HG02943 (cell line): ENCODE measurements around the gene MLEC.
"Not testable (repeated sequence)": the region's sequence is repeated elsewhere in the genome, so short reads cannot be mapped to it uniquely, and the experiment has no call there.

Experiments used
- ATAC-seq: cut with Tn5 transposase; IDR thresholded peaks from one replicate; pipeline ENCODE4 v1.9.1; 2021; ENCODE audit warnings: mild to moderate bottlenecking, low read depth, moderate library complexity; ENCODE audit not compliant: unreplicated experiment

MLEC gene

DNA sequence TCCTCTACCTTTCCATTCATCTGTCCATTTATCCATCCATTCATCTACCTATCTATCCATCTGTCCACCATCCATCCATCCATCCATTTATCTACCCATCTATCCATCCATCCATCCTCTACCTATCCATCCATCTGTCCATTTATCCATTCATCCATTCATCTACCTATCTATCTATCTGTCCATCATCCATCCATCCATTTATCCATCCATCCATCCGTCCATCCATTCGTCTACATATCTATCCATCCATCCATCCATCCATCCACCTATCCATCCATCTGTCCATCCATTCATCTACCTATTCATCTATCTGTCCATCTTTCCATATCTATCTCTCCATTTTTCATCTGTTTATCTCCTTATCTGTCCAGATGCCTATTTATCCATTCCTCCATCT, 25.5 kb upstream of the MLEC start:
- no peak for ATAC-seq

DNA sequence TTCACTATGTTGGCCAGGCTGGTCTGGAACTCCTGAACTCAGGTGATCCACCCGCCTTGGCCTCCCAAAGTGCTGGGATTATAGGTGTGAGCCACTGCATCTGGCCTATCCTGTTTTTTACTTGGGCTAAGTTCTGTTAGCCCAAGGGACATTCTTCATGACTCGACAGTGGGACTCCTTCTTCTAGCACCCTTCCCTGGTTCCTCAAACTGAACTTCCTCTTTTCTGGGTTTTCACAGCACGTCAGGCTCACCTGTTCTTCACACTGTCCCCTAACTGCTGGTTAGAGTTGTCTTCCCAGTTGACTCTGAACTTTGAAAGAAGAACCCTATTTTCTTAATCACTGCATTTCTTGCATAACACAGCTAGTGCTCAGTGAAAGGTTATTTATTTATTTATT, 24.1 kb upstream of the MLEC start:
- no peak for ATAC-seq

DNA sequence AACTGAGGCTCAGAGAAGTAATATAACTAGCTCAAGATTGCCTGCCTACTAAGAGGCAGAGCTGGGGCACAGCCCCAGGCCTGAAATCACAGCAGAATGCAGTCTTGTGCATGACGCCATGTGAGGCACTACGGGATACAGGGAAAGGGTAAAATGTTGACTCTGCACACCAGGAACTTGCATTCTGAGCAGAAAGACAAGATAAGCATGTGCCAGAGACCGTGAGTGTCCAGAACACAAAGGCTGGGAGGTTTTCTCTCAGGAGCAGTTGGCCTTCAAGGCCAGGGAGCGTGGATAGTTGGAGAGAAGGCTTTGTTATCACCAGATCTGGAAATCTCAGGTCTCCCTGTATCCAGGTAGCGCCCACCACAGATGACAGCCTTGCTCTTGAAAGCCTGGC, 23.2 kb upstream of the MLEC start:
- ATAC-seq, result no peak

DNA sequence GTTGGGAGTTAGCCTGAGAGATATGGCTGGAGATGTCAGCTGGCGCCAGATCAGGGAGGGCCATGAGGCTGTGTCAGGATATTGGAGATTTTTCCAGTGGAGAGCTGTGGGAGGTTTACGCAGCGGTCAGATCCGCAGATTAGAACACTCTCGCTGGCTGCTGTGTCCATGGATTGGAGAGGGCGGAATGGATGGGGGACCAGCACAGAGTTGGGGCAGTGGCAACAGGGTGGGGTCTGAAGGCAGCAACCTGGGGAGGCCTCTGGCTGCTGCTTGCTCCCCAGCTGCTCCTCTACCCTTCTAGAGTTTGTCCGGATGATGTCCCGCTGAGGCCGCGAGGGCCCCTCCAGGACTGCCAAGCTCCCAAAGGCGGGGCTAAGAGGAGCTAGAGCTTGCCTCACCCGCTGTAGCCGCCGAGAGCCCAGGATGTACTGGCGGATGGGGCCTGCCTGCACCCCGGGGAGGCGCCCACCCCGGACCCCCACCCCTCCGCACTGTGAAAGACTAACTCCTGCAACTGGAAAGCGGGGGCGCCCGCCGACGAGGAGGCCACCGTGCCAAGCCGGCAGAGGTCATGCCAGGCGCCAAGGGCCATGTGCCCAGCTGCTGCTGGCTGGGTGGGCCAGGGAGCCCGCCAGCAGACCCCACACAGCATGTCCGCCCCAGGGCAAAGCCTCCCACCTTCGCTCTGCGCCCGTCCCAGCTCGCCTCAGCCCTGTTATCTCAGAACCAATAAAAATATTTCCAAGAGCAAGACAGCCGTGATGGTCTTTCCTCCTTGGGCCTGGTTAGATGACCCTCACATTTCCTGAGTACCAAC, 20.2 kb upstream of the MLEC start:
- no peak for ATAC-seq

DNA sequence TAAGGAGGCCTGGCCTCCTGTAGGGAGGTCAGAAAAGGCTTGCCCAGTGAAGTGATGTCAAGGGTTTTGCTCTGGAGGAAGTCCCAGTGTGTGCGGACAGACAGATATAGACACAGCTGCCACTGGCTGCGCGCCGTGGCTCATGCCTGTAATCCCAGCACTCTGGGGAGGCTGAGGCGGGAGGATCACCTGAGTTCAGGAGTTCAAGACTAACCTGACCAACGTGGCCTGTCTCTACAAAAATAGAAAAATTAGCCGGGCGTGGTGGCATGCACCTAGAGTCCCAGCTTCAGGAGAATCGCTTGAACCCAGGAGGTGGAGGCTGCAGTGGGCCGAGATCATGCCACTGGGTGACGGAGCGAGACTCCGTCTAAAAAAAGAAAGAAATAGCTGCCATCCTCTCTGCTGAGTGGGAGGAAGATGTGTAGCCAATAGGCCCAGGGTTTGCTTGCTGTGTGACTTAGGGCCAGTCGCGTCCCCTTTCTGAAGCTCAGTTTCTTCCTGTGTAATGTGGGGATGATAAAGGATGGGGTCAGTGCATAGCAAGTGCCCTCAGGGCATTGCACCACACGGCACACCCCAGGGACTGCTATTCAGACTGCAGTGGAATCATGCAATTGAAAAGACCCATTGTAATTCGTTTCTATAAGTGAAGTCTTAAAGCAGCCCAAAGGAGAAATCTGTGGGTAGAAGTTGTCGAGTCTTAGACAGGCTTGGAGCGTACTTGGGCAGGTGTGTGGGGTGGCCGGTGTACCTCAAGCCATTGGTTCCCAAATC, 18.7 kb upstream of the MLEC start:
- ATAC-seq, result no peak

DNA sequence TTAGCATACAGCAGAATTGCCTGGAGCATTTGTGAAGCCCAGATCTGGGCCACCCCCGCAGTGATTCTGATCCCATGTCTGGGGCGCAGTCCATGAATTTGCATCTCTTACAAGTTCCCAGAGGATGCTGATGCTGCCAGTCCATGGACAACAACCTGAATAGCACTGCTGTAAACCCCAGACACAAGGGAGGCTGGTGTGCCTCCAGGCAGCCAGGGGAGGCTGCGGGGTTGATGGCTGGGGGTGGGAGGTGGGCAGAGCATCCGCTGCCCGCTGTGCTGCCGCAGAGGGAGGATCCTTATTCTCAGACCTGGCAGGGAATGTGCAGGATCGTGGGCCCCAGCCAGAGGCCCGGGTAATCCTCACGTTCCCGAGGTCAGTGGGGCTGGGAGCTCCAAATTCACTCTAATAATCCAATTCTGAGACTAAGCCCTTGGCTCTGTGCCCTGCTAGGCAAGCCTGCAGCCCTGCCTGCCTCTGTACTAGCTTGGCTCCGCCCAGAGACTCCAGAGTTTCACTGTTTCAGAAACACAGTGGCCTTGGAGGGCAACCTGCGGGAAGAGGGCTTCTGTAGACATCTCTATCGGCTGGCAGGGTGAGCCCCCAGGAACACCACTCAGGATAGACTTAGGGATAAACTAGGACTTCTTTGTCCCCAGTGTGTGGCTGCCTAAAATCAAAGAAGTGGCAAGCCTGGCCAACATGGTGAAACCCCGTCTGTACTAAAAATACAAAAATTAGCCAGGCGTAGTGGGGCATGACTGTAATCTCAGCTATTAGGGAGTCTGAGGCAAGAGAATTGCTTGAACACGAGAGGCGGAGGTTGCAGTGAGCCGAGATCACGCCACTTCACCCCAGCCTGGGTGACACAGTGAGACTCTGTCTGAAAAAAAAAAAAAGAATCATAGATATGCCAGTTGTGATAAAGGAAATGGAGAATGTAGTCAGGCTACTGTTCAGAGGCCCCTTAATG, 17.8 kb upstream of the MLEC start:
- ATAC-seq, result peak; percentile 59

DNA sequence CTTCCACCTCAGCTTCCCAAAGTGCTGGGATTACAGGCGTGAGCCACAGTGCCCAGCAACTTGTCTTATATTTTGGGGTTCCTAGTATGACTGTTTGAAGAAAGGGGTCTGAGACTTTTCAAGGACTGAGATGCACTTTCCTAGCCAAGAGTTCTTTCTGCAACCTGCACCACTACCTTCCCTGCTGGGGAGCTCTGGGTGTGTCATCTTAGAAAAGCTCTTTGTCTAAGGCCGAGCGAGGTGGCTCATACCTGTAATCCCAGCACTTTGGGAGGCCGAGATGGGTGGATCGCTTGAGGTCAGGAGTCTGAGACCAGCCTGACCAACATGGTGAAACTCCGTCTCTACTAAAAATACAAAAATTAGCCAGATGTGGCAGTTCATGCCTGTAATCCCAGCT, 16.7 kb upstream of the MLEC start:
- not testable (repeated sequence) for ATAC-seq

DNA sequence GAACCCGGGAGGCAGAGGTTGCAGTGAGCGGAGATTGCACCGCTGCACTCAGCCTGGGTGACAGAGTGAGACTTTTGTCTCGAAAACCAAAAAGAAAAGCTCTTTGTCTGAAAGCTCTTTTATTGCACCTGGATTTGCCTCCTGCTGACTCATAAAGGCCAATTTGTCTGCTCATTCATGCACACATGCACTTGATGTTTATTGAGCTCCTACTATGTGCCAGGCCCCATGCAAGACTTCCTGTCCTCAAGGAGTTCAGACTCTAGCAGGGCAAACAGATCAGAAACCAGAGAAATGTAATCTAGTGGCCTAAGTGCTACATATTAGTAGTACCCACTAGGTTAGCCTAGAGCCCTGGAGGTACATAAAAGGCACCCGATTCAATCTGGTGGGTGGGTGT, 16.3 kb upstream of the MLEC start:
- ATAC-seq, result no peak

DNA sequence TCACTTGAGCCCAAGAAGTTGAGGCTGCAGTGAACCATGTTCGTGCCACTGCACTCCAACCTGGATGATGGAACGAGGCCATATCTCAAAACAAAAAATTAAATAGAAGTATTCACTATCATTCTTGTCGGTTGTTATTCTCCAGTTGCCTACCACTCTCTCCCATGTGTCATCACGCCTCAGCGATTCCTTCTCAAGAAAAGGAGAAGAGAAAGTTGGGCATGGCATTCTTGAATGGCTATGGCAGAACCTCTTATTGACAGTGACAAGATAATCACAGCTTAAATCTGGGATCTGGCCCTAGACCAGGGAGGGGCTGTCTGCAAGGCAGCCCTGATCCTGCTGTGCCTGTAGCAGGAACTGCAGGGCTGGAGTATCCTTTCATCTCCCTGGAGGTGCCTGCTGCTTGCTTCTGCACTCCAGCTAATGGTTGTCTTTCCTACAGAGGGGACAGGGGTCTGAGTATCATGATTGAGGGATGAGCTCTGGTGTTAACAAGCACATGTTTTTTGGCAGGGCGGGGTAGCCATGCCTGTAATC, 12.8 kb upstream of the MLEC start:
- no peak for ATAC-seq

DNA sequence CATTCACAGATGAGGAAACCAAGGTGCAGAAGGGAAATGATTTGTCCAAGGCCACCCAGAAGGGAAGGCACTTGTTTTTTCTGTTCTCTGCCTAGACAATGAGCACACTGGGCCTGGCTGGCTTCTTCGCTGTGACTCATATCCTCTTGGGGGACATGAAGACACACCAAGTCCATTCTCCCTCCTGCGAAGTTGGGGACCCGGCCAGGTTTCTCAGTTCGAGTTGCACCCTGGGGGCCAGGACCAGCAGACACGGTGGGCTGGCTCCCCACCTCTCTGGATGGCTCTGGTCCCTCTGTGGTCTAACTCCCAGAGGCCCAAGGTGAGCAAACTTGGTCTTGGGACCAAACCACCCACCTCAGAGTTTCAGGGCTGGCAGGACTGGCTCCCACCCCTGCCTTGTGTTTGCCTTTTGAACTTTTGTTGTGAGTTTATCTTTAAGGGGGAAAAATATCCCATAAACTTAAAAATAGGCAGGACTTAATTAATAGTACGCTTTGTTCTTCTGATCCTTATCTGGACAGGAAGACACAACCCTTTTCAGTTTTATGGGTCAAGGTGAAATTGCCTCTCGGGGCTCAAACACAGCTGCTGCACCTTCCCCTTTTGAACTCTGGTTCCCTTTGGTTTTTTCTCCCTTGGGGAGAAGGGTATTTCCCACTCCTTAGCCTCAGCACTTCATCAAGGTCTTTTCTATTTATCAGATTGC, 9.0 kb upstream of the MLEC start:
- ATAC-seq, result no peak

DNA sequence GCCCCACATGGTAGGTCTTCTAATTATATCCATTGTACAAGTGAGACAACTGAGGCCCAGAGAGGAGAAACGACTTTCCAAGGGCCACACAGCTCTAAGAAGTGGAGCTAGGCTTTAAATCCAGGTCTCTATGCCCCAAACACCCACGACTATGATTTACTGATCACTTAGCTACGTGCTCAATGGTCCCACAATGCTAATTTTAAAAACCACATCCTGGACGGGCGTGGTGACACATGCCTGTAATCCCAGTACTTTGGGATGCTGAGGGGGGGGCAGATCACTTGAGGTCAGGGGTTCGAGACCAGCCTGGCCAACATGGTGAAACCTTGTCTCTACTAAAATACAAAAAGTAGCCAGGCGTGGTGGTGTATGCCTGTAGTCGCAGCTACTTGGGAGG, 8.4 kb upstream of the MLEC start:
- ATAC-seq, result no peak

DNA sequence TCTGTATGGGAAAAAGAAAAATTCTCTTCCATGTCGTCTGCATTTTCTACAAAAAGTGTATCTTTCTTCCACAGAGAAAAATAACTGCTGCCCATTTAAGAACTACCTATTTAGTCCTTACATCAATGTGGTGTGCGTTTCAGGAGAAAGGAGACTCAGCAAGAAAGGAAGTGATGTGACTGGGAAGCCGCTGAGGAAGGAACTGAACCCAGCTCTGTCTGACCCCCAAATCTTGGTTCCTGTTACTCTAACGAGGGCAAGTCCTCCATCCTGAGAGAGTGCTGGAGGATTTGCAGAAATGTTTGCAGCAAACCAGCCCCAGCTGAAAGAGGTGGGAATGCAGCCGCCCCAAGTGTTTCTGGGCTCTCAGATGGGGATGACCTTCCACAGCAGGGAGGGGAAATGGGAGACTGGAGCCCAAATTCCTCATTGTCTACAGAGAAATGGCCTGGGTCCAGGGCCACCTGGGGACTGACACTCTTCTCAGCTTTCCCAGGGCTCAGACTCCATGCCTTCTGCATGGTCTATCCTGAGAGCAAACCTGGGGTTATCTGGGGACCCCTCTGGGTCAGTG, 6.7 kb upstream of the MLEC start:
- no peak for ATAC-seq

DNA sequence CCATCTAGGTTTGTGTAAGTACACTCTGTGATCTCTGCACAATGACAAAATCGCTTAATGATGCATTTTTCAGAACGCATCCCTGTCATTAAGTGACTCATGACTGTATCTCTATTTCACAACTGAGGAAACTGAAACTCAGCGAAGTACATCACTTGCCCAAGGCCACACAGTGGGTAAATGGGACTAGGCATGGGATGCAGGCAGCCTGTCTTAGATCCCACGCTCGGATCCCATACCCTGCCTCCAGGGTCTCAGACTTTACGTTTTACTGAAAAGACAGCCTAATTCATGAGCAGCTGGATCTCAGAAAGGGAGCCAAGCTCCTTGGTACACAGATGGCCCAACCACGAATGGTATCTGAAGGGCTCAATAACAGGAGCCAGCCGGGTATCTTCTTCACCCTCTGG, 2.4 kb upstream of the MLEC start:
- ATAC-seq, result no peak

DNA sequence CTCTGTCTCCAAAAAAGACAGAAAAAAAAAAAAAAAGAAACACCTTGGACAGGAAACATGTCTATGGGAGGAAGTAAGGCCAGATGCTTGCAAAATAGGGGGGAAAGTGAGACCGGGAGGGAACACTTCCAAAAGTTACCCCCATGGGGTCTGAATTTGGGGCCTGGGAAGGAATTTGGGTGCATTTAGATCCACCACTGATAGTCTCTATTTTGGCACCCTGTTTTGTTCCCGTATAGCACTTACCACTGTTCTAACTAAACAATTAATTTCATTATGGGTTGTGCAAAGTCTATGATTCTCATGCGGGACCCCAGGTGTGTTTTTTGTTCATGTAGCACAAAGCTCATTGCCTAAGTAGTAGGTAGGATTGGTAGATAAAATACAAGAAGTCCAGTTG, 1.4 kb upstream of the MLEC start:
- no peak for ATAC-seq

DNA sequence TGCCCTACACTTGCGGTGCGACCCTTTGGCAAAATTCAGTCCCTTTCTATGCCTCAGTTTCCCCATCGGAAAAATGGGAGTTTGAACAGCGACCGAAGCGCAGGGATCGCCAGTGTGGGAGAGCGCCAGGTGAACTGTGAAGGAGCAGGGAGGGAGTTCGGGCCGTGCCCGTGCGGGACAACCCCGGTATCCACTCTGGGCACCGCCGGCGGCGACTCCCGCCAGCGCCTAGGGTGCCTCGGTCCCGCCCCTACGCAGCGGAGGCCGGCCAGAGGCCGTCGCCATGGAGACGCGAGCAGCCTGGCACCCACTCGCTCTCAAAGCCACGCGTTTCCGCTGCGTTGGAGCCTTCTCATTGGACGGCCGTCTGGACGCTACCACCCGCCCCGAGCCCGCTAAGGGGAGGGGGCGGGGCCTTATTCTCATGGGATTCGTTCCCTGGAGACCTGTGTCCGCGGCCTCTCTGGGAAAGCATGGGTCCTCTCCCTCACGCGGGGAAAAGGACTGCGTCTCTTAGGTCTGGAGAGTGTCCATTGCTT, 729 bp upstream of the MLEC start:
- ATAC-seq, result peak; percentile 70

DNA sequence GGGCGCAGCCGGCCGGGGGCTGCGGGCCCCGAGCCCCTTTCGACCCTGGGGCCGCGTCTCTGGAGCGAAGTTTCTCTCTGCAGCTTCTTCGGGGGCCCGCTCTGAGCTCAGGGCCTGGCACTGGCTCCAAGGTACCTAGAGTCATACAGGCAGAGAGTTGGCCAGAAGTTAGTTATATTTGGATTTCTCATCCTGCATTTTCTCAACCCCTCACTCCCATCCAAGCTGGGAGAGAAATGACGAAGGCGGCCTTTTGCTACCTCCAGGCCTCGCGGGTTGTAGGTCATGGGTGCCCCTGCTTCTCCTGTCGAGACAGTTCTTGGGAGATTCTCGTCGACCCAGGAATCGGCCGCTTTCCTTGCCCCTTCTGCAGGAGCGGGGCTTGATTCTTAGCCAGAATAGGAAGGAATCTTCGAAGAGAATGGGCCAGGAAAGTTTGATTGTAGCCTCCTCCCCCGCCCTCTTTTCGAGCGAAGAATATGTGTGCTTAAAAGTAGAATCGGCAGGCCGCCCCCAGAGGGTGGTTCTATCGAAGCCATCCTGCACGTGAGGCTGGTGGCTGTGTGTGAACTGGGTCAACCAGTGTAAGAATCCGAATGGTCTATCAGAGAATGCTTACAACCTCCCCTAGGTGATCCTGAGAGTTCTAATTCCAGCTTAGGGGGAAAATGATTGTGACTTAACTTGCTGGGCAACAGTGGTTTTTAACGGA, 785 bp downstream of the MLEC start:
- ATAC-seq, result no peak

DNA sequence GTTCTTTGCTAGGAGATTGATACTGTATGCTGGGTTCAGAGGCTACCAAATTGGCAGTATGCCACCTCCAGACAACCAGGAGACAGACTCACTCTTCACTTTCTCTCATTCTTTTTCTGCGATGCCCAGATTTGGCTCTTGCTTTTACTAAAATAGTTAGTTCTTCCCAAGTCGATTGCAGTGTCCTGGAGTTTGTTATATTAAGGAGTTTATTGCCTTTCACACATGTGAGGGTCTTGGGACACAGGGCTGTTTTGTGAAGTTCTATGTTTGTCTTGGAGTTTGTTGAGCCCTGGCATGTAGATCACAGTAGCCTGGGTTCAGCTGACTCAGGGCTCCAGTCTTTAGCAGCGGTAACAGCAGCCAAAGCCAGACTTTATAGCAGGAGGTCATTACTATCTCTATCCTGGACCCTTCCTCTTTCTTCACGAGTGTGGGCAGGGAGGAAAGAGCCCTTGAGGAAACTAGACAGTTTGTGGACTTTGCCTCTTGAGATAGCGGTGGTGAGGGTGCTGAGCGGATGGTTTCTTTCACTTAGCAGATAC, 1.6 kb downstream of the MLEC start:
- ATAC-seq, result no peak

DNA sequence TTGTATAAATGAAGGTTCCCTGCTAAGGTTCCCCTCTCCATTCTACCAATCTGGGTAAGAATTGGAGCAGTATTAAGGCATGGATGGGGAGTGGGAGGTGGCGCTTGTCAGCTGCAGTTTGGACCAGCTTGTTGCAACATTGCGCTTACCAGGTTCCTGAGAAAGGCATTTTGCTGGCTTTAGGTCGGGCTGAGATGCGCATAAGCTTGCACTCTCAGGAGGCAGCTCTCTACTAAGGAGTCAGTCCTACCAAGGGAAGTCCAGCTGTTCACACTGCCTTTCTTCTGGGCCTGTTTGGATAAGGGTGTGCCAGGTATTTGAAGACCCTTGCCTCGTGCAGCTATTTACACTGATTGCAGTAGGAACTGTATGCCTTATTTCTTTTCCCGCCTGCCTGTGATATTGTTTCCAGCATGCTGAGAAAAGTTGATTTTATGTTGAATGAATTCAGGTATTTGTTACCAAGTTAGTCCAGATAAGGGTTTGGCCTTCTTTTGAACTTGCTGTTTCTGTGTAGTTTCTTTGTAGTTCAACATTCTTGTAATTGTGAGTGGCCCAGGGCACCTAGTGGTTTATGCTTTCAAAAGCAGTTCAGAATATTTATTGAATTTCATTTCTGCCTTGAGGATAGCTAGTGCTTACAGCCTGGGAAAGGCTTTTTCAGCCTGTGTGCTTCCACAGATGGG, 2.6 kb downstream of the MLEC start:
- no peak for ATAC-seq
